GM21737 (cell line): ENCODE data around the gene BBS9.

Experiments
- ATAC-seq: cut with Tn5 transposase; IDR thresholded peaks from one replicate; pipeline ENCODE4 v1.9.1; 2021; ENCODE audit warnings: mild to moderate bottlenecking, moderate library complexity; ENCODE audit not compliant: unreplicated experiment

The BBS9 gene

DNA sequence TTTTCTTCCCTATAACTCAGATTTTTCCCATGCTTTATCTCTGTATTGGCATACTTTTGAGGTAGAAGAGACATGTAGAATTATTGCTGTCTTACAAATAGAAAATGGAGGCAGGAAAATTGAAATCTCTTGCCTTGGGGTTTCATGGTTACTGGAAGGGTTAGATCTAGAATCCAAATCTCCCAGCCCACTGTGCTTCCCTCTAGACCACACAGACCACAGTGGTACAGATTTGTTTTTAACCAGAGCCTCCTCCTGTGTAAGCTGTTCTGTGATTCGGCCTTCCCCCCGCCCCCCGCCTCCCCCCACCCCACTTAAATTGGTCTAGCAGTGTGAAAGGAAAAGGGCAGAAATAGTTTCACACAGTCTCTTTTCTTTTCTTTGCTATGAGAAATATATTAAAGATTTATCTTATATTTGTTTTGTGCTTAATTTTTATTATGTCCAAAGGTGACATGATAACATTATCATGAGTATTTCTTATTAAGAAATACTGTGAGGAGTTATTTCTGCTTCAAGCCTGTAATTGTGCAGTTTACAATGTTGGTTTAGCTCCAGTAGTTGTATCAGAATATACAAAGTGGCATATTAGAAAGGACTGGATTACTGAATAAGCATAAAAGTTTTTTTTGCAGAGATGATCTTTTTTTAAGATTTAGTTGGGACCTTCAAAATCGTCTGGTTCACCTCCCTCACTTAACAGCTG, 407.2 kb downstream of the BBS9 start:
- no peak for ATAC-seq

DNA sequence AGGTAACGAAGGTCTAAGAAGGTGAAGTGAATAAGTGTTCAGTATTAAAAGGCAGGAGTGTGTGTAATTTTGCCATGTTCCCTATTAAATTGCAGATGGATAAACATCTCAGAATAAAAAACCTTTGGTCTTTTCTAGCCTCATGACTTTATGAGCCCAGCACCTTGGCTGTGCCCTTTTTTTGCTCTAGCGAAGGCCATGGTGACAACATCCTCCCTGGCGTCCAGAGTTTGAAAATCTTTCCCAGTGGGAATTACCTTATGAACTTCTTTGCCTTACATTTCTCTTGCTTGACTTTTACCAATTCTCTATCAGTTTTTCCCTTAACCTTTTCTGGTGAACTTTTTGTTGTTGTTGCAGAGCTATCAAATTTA, 407.7 kb downstream of the BBS9 start:
- ATAC-seq = no peak

DNA sequence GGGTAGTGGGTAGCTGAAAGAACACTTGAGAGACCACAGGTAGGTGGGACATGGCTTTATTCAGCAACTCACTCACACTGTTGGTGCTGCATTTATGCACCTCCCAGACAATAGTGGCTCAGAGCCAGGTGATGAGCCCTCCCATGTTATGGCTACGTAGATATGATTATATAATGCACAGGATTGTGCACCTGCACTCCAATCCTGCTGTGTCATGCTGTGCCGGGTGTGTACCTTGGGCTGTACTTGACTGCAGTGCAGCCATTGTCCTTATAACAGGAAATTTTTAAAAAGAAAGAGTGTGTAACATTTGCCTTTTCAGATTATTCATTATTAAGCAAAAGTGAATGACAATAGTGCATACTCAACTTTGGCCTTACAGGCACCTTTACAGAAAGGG, 409.8 kb downstream of the BBS9 start:
- ATAC-seq = no peak

DNA sequence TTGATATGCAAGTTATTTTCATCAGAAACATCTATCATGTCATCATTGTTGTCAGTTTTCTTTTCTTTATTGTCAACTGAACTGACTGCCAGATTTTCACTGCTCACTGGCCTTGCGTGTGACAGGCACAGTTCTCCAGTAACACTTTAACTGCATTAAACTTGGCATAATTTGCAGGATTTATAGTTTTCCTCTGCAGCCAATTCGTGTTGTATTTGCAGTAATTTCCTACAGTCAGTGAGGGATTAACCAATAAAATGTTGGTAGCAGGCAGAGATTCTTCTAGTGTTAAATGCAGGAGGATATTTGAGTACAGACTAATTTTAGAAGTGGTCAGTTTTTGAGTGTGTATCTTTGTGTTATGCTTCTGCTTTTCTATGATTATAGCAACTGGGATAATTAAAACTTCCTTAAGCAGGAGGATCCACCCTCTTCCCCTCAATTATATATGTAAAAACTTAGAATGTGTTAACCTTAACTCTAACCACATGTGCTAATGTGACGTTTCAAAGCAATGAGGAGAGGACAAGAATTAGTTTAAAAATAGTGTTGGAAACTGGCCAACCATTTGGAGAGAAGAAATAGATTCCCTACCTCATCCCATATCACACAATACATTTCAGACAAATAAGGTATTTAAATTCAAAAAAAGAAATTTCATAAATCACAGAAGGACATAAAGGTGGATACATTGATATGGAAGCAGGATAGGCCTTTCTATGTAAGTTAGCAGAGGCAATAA, 410.5 kb downstream of the BBS9 start:
- no peak for ATAC-seq

DNA sequence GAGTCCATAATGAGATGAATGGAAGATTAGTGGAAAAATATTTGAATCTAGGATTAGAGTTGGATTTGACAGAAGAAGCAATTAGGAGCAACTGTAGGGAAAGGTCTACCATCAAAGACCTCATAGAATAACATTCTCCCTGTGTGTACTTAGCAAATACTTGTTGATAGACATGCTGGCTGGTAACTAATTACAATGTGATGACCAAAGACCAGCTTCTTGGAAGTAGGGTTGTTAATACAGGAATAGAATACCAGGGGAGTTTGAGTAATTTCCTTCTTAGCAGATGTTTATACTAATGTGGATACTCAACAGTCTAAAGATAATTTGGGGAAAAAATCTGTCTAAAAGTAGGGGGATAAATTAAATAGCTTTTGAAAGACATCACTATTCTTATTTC, 418.5 kb downstream of the BBS9 start:
- ATAC-seq = no peak

DNA sequence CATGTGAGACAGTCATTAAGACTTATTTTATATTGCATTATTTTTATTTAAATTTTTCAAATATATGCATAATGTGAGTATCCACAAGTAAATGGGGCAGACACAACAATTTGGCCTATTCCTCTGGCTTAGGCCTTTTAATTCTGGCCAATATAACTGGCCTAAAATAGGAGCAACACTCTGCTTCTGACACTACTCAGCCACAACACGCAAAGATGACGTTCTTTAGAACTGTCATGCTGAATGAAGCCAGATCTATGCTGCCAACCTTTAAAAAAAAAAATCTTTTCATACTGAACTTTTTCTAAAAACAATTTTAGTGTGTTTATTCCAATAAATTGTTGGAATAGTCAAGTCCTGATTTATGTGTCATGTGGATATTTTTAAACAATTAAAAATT, 421.0 kb downstream of the BBS9 start:
- no peak for ATAC-seq

DNA sequence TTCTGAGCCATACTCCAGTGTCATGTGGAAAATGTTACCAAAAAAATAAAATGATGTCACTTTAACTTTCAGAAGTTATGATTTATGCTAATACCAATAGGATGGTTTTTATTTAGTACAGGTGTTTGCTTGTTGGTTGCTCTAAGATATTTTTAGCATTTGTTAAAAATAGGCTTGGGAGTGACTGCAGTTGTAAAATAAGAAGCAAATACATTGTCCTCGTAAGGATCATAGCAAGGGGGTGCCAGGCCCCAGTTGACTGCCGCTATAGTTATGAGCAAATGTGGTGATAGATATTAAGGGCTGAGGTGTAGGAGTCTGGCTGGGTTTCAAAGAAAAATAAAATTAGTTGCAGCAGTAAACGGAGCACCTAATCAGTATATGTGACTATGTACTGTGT, 421.6 kb downstream of the BBS9 start:
- ATAC-seq = no peak

DNA sequence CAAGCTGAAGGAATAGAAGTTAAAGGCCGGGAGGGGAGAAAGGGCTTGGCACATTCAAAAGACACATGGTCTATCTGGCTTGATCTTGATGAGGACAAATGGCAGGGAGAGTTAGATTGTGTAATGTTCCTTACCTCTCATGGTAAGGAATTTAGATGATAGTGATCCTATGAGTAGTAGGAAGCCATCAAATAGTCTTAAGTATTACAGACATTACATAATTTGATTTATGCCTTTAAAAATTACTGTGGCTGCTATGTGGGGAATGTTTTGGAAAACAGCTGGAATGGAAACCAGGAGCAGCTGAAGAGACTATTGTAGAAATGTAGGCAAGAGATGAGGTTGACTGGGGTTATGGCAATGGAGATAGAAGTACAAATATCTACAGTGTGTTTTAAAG, 424.7 kb downstream of the BBS9 start:
- ATAC-seq = no peak

DNA sequence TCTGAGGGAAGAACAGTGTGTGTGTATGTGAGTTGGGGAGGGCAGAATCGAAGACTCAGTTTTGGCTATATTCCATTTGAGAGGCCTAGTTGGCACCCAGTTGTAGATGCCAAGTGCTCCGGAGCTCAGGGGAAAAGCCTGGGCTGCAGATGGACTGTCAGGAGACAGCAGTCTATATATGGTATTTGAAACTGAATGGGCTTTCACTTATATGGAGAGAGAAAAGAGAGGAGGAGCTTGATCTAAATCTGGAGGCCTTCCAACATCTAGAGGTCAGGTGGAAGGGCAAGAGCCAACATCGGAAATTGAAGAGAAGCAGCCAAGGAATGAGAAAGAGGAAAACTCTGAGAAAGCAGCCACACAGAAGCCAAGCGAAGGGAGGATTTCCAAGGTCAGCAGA, 425.2 kb downstream of the BBS9 start:
- ATAC-seq = no peak

DNA sequence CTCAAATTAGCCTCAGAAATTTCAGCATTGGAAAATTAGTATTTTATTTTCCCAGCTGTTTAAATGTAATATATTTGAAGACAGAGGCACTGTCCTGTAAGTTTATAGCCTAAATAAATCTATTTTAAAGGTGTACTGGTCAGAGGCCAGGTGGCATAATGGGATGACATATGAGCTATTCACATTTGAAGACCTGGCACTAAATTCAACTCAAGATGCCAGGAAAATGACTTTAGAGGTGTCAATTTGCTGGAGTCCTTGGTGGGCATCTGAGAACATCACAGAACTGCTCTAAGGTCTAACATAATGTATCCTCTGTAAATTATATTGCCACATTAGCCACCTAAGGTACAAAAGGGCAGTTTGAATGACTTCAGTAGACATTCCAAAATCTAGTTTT, 427.1 kb downstream of the BBS9 start:
- ATAC-seq = no peak

DNA sequence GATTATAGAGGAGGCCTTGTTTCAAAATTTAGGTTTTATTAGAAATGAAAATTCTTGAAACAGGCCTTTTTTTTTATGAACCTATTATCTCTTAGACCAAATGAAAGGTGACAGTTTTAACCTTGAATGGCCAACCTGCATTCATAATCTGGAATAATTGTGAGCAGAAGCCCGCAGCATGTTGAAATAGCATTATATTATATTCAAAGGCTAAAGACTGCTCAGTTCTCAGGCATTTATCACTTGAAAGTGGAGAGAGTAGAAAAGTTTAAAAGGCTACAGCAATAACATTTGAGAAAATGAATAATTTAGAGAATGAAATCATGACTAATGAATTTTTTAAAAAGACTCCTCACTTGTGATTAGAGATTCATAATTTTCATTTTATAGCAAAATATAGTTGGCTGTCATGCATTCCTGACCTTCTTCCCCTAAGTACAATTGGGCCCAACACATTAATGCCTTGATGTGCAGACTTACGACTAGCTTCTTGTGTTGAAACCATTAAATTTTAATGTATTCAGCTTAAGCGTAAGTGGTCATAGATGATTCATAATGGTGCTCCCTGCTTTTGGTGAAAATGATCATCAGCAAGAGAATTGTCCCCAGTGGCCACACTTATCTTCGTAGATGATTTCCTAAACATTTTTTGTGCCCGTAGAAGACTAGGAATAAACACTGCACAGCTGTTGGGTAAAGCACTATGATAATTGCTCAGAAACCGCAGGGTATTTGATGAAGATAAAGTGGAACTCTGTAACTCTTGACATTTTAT, 429.4 kb downstream of the BBS9 start:
- ATAC-seq = no peak

DNA sequence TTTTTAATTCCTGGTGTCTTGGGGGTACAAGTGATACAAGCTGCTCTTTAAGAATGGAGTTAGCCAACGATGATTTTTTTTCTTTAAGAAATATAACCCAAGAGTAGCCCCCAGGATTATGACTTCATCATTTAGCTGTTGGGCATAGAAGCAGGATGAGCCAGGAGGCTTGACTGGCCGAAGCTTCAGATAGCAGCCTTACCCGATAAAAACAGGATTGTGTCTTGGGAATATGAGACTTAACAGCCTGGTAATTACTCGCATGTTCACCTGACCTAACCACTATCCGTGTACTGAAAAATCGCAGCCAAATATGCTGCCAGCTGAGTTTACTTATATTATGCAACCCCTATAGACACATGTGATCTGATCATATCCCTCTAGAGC, 430.0 kb downstream of the BBS9 start:
- ATAC-seq = no peak

DNA sequence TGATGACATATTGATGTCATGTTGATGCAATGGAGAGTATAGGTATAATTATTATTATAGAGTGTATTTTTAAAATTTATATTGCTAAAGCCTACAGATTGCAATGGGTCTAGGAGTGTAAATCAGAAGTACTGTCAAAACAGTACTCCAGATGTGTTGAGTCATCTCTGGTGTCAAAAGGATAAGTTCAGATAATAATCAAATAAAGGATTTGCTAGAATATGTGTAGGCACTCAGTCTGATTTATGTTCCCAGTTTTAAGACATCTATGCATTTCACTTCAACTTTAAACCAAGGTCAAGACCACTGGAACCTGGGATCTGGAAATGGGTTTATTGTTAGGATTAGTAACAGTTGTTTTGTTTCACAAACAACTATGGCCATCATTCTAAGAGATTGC, 433.6 kb downstream of the BBS9 start:
- ATAC-seq = no peak

DNA sequence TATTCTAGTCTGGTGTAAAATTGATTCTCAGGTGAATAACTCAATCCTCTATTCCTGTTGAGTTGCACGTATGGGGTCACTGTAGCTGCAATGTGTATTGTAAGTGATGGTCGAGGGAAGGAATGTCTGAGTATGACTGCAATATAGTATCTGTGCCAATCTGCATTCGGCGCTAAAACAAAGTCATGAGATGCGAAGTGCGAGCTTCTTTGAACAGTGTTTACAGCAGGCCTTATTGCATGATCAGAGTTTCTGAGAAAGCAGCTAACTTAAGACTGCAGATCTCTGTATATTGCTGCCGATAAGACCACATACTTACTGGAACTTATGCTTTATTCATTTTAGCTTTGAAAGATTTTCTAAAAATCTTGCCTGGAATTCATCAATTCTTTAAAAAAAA, 434.3 kb downstream of the BBS9 start:
- ATAC-seq = no peak

DNA sequence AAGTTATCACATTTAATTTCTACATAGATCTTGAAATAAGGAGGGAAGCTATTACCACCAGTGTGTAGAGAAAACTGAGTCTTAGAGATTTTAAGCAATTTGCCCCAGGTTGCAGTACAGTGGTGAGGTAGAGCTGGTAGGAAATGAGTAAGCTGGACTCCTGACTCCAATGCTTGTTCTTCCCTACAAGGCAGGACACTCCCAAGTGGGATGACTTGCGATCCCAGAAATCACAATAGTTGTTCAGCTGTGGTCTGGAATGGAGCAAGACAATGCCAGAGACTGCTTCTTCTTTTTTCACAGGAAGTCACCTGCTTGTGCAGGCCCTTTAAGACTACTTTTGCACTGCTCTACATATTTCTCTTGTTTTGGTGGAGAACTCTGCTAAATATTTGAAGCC, 448.8 kb downstream of the BBS9 start:
- no peak for ATAC-seq

DNA sequence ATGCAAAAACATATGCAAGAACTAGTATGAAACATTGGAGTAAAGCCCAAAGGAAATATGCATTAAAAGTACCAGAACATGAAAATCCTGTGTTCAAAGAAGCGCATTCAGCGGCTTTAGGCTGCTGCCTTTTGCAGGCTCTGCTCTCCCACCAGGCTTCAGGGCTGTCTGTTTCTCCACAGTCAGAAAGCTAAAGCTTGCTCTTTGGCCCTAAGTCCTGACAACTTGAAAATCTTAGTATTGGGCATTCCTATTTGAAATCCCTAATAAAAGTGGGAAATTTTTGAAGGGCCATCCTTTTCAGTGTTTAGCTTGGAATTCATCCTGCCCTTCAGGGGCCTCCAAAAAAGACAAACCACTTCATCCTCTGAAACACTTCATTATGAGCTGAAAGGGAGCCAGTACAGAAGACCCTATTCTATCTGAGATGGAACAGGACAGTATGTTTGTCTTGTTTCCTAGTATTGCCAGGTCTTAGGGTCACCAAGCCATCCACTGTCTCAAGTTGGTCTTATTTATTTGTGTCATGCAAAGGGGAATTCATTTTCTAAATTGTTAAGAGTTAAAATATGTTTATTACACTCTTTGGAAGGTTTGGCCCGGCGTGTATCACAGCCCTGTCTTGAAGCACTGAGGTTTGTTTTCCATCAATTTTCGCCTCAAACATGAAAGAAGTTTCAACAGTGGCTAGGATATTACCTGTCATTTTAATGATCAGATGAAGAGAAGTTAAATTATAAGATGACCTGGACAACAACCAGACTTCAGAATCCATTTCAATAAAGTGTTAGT, 449.7 kb downstream of the BBS9 start:
- no peak for ATAC-seq

DNA sequence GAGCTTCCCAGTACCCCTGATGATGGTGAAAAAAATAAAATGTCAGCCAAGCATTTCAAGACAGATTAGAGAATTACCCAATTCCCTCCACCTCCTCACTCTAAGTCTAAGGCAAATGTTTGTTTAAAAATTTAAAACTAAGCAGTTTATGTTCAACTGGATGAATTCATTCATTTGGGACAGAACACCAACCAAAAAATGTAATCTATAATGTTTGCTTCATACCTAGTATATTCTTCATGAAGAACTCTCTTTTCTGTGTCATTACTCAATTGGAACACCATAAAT, 450.3 kb downstream of the BBS9 start:
- ATAC-seq = no peak

DNA sequence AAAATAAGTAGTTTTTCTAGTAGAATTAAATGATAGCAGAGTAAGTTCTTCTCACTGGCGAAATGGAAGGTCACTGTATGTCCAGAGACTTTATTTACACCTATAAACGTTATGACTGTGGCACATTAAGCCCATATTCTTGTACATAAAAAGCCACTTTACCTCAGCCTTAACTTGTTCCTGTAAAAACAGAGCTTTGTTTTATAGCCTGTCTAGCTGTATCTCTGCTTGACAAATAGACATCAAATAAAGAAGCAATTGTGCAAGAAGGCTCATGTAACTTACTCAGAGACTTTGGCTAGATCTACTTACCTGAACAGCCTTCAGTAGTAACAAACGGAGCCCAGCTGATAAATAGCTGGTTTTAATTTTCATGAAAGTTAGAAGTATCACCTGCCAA, 451.9 kb downstream of the BBS9 start:
- ATAC-seq = no peak

DNA sequence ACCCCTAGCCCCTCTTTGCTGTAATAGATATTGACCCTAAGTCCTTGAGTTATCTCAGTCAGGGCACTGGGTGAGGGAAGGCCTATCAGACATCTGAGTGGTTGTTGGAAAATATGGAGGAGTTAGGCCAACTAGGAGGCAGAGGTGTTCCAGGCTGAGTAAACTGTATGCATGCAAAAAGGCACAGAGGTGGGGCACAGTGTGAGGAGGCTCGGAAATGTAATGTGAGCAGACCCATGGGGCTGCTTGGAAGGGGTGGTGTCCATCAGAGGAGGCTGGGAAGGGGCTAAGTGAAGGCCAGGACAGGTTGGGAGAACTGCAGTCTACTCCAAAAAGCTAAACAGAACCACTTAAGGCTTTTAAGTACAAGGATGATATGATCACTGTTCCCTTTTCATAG, 452.7 kb downstream of the BBS9 start:
- ATAC-seq = no peak

DNA sequence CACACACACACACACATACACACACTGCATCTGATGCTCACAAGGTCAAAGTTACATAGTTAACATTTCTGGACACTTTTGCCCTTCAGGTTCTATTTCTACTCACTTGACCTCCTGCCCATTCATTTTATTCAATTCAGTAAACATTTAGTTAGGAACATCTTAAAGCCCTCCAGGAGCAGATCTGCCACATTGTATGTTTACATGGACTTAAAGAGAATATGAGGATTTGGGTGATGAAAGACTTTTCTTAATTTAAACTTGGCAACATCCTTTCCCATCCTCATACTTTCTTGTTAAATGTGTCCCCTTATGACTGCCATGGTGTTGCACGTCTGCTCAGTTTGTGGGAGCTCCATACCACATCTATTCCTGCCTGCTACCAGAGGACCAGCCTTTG, 453.2 kb downstream of the BBS9 start:
- ATAC-seq = no peak

DNA sequence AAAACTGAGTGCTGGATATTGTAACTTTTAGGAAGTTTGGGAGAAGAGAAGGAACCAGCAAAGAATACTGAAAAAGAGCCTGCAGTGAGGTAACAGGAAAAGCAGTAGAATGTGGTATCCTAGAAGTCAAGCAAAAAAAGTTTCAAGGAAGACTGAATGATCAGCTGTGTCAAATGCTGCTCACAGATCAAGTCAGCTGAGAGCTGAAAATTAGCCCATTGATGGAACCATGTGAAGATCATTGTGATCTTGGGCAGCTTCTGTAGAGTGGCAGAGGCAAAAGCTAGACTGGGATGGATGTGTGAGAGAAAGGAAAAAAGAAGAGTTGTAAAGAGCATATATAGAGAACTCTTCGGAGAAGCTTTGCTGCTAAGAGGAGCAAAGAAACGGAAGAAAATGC, 460.5 kb downstream of the BBS9 start:
- no peak for ATAC-seq

DNA sequence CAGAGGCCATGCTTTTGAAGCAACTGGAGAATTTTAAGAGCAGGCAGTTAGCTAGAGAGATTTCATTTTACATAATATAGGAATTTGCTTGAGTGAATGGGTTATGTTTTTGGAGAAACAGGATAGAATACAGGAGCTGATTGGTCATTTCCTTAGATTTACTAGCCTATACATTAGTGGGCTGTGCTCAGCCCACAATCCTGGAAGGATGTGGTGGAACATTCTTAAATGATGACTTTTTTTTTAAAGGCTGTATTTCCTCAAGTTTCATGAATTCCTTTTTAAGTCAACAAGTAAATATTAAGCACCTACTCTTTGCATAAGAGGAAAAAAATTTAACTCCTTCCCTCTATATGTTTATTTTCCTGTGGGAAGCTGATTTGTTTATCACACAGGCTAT, 461.6 kb downstream of the BBS9 start:
- ATAC-seq = no peak
